Pancreas (tissue), 10 donors: ENCODE results near the gene SLC4A7. TPM values are rescaled to one million over a fixed set of nuclear protein-coding genes. Genes with fewer than 3 reads are reported as not detected.
"Not testable (repeated sequence)": the region's sequence is repeated elsewhere in the genome, so short reads cannot be mapped to it uniquely, and the experiment has no call there.

Experiments
- ATAC-seq, 4 donors: fragments of 200-7000 bp; cut with Tn5 transposase; one replicate each; pipeline versions ENCODE4 v1.8.0 to v1.9.1; 2020; ENCODE audit warnings: mild to moderate bottlenecking in 4 of 4, moderate library complexity in 4 of 4
- DNase-seq, 6 donors: peaks; one replicate each; pipeline ENCODE4 v3.0.0-alpha.2; 2020
- FAIRE-seq: peaks from 2 replicates; lab custom pipeline; 2012; peaks lifted over from hg19 to GRCh38; lab: Jason Lieb, UNC
- H3K27ac ChIP-seq, 4 donors: fragments of 200-600 bp; sonication (generic); 1 replicate in 3 of 4; 2 replicates in 1 of 4; pipeline versions ENCODE4 v1.5.0 to v1.8.0; 2020
- H3K27me3 ChIP-seq, 4 donors: fragments of 200-600 bp; one replicate each; pipeline ENCODE4 v1.8.0; 2021
- H3K36me3 ChIP-seq, 3 donors: fragments of 200-600 bp; sonication (generic) in 1 of 3; one replicate each; pipeline versions ENCODE4 v1.5.0 to v1.8.0; 2020 to 2021
- H3K4me1 ChIP-seq, 3 donors: fragments of 200-600 bp; one replicate each; pipeline ENCODE4 v1.8.0; 2021
- H3K4me3 ChIP-seq, 4 donors: fragments of 200-600 bp; sonication (generic) in 2 of 4; one replicate each; pipeline versions ENCODE4 v1.5.0 to v1.8.0; 2020 to 2021
- H3K9me3 ChIP-seq, 4 donors: fragments of 200-600 bp; one replicate each; pipeline ENCODE4 v1.8.0; 2021
- CTCF ChIP-seq, 4 donors: fragments of 200-600 bp; sonication (generic) in 3 of 4; IDR thresholded peaks; one replicate each; pipeline versions ENCODE4 v1.5.0 to v1.8.0; 2021; ENCODE audit warnings: antibody characterized with exemption in 4 of 4
- WGBS, 2 donors: extraction: QIAGEN DNeasy Blood & Tissue Kit; methylation state at CpG; one replicate each; pipeline ENCODE4 v1.1.7; 2013; 5-methylcytosine and 5-hydroxymethylcytosine counted together
- intact Hi-C, 3 donors: fragments of 100-400 bp; cut with DNase I; formaldehyde crosslinking; loops; one replicate each; pipeline versions ENCODE4 v1.11.1 to v1.14.2; 2022
- polyA plus RNA-seq, 2 donors: library from polyadenylated mRNA; stranded (reverse); fragments of 200-250 nt; gene quantifications; one replicate each; pipeline ENCODE4 v1.2.3, GENCODE V29; 2013
- total RNA-seq, 6 donors: library from RNA; stranded (reverse); fragmentation: NEBNext Ultra II Directional in 4 of 6; extraction: Animal tissue kit (Norgen Biotek cat#: 25700) in 4 of 6; gene quantifications; one replicate each; pipeline versions ENCODE4 v1.2.1 to v1.2.4, GENCODE V29; 2021 to 2023
- donor health status: healthy with polysubstance abuse.
- donor health status: DM: no; HTN: no; CAD: no; lungs with moderate emphysema.
- donor health status: DM: no; HTN: no; CAD: no.
- donor health status: control.
- donor health status: control.
- donor health status: Bipolar disorder and iron deficiency.
- donor health status: DM: yes; HTN: yes; CAD: no.
- donor health status: DM: no; HTN: no; CAD: no.
- donor health status: DM: no; HTN: no; CAD: no.
- donor health status: DM: yes; HTN: yes; CAD: no.

Gene SLC4A7
- total and polyA plus RNA-seq, 8 donors = 1.4 to 11.1 (median 3.7) TPM

GRCh38 chr3:27415202-27415601 is 69.0 kb downstream of the SLC4A7 start:
- Histone ChIP-seq H3K27ac (no peak overlapping the region), H3K36me3 (no peaks in the 10 kb centered on the region), H3K27me3 (no peaks in the 10 kb centered on the region), H3K4me1 (no peaks in the 10 kb centered on the region), H3K4me3 (no peak overlapping the region), H3K9me3 (no peaks in the 10 kb centered on the region)
- intact Hi-C loops = no loop called here
- 80 to 84% methylated on average over 1 of the region's 1 CpG for WGBS, 2 donors
- ATAC-seq (no peak), DNase-seq (no peak), FAIRE-seq (no peak)
- TF ChIP-seq CTCF (IDR thresholded peaks at IDR 0.05) = no peak

- DNase-seq (no peak), FAIRE-seq (no peak), ATAC-seq (no peak)
- no peaks in the 10 kb centered on the region for H3K27me3 ChIP-seq
- H3K27ac ChIP-seq = no peak overlapping the region
- H3K9me3 ChIP-seq = no peaks in the 10 kb centered on the region
- 57 to 58% methylated on average over 3 of the region's 3 CpGs for WGBS, 2 donors
- no peak for TF ChIP-seq CTCF (IDR thresholded peaks at IDR 0.05)
- no peaks in the 10 kb centered on the region for H3K36me3 ChIP-seq
- H3K4me1 ChIP-seq = no peaks in the 10 kb centered on the region
- no peak overlapping the region for H3K4me3 ChIP-seq
- intact Hi-C loops = no loop called here
These were observed 91.1 kb downstream of the SLC4A7 start for GRCh38 chr3:27392950-27393679.

- intact Hi-C loops, FAIRE-seq: not testable (repeated sequence)
- WGBS, 2 donors = 92 to 96% methylated on average over 10 of the region's 10 CpGs
These were observed 91.8 kb downstream of the SLC4A7 start for GRCh38 chr3:27392414-27392813.

GRCh38 chr3:27391796-27392195 is 92.4 kb downstream of the SLC4A7 start:
- Histone ChIP-seq H3K27me3 (no peaks in the 10 kb centered on the region), H3K4me1 (no peaks in the 10 kb centered on the region), H3K36me3 (no peaks in the 10 kb centered on the region), H3K27ac (no peak overlapping the region), H3K9me3 (no peaks in the 10 kb centered on the region), H3K4me3 (no peak overlapping the region)
- no peak for TF ChIP-seq CTCF (IDR thresholded peaks at IDR 0.05)
- ATAC-seq = no peak
- DNase-seq = no peak
- 93% methylated on average over 1 of the region's 1 CpG for WGBS, 2 donors
- intact Hi-C loops = no loop called here
- no peak for FAIRE-seq

More at GRCh38 chr3:27392414-27392813, 91.8 kb downstream of the SLC4A7 start:
- not testable (repeated sequence) for H3K4me1 ChIP-seq, H3K36me3 ChIP-seq, H3K4me3 ChIP-seq, H3K27ac ChIP-seq, H3K9me3 ChIP-seq, DNase-seq, H3K27me3 ChIP-seq, ATAC-seq

- no peak overlapping the region for H3K4me3 ChIP-seq
- no peak overlapping the region for H3K27ac ChIP-seq
- intact Hi-C loops = no loop called here
- H3K9me3 ChIP-seq = no peaks in the 10 kb centered on the region
- FAIRE-seq (no peak), DNase-seq (no peak), ATAC-seq (no peak)
- TF ChIP-seq CTCF (IDR thresholded peaks at IDR 0.05) = no peak
- H3K4me1 ChIP-seq = no peaks in the 10 kb centered on the region
- WGBS, 2 donors = 98 to 100% methylated on average over 1 of the region's 1 CpG
- H3K36me3 ChIP-seq = no peaks in the 10 kb centered on the region
- H3K27me3 ChIP-seq = no peaks in the 10 kb centered on the region
These were observed 96.6 kb downstream of the SLC4A7 start for GRCh38 chr3:27387625-27388024.
